NCI-H2081 treated with DMSO at 0.1 percent for 48 hours (cell line): ENCODE measurements around the gene SFMBT1.
"Not testable (repeated sequence)": the region's sequence is repeated elsewhere in the genome, so short reads cannot be mapped to it uniquely, and the experiment has no call there.

ENCODE experiments used
- DNase-seq: peaks from one replicate; lab custom pipeline; 2025; lab: John Stamatoyannopoulos, UW

SFMBT1 gene

GRCh38 chr3:53035825-53036619 lies 9.9 kb downstream of the SFMBT1 start:
- DNase-seq, result no peak

GRCh38 chr3:53035018-53035417 lies 10.9 kb downstream of the SFMBT1 start:
- DNase-seq, result not testable (repeated sequence)

GRCh38 chr3:53034411-53034810 lies 11.5 kb downstream of the SFMBT1 start:
- DNase-seq, result not testable (repeated sequence)

- no peak for DNase-seq
Measured at GRCh38 chr3:53032609-53033008, 13.3 kb downstream of the SFMBT1 start.

GRCh38 chr3:53030619-53031449 lies 15.0 kb downstream of the SFMBT1 start:
- no peak for DNase-seq

GRCh38 chr3:53028641-53029040 lies 17.2 kb downstream of the SFMBT1 start:
- no peak for DNase-seq

- DNase-seq, result no peak
Measured at GRCh38 chr3:53027254-53027844, 18.5 kb downstream of the SFMBT1 start.

- DNase-seq, result no peak
Measured at GRCh38 chr3:53026382-53027162, 19.3 kb downstream of the SFMBT1 start.

GRCh38 chr3:53024315-53024714 lies 21.6 kb downstream of the SFMBT1 start:
- no peak for DNase-seq

- DNase-seq, result no peak
Measured at GRCh38 chr3:53023072-53023823, 22.6 kb downstream of the SFMBT1 start.

- no peak for DNase-seq
Measured at GRCh38 chr3:53022647-53023046, 23.2 kb downstream of the SFMBT1 start.

GRCh38 chr3:53016236-53016635 lies 29.6 kb downstream of the SFMBT1 start:
- DNase-seq, result no peak

GRCh38 chr3:53011324-53011723 lies 34.5 kb downstream of the SFMBT1 start:
- DNase-seq, result no peak

- DNase-seq, result no peak
Measured at GRCh38 chr3:53009826-53010539, 35.9 kb downstream of the SFMBT1 start.

- DNase-seq, result no peak
Measured at GRCh38 chr3:53008932-53009331, 36.9 kb downstream of the SFMBT1 start.

GRCh38 chr3:53005854-53006513 lies 39.9 kb downstream of the SFMBT1 start:
- DNase-seq, result no peak

- no peak for DNase-seq
Measured at GRCh38 chr3:53005338-53005737, 40.5 kb downstream of the SFMBT1 start.

GRCh38 chr3:53003320-53003719 lies 42.6 kb downstream of the SFMBT1 start:
- no peak for DNase-seq

GRCh38 chr3:52998771-52999513 lies 46.9 kb downstream of the SFMBT1 start:
- no peak for DNase-seq
